ENCODE data around the gene SLC38A10.
"Not testable (repeated sequence)": the region's sequence is repeated elsewhere in the genome, so short reads cannot be mapped to it uniquely, and the experiment has no call there.

Gene SLC38A10

DNA sequence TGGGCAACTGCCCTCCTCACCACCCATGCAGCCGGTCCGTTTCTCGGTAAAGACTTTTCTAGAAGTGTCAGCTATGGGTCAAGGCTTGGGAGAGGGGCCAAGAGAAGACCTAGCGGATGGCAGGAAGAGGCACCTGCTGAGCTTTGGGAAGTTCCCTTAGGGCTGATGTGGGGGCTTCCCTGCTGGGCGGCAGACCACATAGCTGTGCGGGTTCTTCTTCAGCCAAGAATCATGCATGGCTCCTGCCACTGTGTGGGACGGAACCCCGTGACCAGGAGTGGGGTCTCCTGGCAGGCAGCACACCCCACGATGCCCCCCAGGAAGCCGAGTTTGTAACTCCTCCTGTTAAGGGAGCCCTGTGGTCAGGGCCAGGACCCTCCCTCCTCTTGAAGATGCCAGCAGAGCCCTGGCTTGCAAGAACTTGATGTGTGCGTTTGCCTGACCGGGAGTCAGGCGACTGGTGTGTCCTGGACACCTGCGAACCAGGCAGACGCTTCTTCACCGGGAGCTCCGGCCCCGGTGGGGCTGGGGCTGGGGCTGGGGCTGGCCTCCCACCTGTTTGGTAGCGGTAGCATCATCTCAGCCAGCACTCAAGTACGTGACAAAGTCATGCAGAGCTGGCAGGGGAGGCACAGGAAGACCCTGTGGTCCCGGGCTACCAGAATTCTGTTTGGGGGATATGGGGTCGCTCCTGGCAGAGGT is 17.7 kb upstream of the SLC38A10 start:
- DNase-seq (ENCODE audit: low read depth in 4 of 4, low spot score in 1 of 4) = no peak

DNA sequence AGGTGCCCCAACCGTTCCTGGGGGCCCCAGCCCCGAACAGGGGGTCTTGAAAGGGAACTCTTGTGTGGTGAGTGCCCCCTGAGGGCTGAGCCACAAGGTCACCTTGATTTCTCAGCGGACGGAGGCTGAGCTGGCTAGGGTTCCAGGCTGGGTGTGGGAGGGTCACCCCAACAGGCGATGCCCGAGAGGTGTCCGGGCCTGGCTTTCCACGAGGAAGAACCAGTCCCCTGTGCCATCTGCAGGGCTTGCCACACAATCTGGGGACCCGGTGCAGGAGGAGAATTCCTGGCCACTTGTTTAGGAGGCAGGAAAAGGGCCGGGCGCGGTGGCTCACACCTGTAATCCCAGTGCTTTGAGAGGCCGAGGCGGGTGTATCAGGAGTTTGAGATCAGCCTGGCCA is 16.8 kb upstream of the SLC38A10 start:
- no peak for DNase-seq (ENCODE audit: low read depth in 4 of 4, low spot score in 1 of 4)

DNA sequence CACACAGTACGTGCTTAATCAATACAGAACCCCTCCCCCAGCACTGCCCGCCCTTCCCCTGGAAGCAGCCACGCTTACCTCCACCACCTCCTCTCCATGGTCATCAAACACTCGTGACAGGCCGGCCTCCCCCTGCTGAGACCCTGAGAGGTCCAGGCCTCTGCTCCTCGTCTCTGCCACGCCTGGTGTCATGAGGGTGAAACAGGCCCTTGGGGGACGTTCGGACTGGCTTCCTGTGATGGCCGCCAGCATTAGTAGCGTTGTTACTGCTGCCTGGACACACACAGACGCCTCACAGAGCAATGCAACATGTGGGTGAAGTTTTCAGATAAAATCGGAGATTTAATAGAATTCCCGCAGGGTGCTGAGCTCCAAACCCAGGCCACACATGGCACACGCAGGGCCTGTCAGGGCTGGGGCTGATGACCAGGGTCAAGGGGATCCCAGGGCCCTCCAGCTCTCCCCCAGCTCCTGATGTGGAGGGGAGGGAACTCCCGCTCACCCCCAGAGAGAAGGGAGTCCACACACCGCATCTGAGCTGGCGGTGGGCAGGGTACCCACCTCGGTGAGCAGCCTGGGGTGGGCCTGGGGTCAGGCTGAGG is 15.9 kb upstream of the SLC38A10 start:
- DNase-seq (ENCODE audit: low read depth in 4 of 4, low spot score in 1 of 4) = no peak

DNA sequence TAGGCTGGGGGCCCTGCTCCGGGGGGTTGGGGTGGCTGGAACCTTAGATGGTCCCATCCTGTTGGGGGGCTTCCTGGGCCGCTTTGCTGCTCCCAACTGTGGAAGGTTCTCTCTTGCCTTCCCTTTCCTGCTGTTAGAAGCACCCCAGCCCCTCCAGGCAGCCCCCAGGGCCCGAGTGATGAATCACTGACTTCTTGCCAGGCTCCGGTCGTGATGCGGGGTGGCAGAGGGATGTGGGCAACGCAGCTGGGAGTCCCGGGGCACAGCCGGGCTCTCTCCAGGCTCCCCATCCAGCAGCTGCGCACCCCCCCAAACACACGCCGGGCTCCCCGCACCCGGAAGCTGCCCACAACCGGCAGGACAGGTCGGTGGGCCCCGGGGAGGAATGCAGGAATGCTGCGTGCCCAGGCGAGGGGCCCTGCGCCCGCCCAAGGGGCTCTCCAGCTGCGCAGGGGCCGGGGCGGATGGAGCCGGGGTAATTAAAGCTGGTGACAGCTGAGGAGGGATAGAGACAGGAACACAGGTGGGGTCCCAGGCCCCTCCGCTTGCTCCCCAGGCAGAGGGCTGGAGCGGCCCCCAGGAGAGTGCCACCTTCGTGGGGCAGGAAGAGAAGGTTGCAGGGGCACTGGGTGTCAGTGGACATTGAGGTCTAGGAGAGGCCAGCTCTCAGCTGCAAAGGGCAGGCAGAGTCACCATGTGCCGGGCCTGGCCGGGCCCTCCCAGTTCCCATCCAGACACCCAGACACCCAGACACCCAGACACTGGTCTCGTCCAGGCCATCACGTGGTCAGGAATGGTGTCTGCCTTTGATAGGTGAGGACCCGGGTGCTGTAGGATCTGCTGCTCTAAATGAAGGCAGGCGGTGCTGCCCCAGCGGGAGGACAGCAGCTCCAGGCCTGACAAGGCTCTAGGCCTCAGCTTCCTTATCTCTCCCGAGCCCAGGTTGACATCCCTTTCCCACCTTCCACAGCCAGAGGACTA is 15.0 kb upstream of the SLC38A10 start:
- DNase-seq (ENCODE audit: low read depth in 4 of 4, low spot score in 1 of 4) = no peak

DNA sequence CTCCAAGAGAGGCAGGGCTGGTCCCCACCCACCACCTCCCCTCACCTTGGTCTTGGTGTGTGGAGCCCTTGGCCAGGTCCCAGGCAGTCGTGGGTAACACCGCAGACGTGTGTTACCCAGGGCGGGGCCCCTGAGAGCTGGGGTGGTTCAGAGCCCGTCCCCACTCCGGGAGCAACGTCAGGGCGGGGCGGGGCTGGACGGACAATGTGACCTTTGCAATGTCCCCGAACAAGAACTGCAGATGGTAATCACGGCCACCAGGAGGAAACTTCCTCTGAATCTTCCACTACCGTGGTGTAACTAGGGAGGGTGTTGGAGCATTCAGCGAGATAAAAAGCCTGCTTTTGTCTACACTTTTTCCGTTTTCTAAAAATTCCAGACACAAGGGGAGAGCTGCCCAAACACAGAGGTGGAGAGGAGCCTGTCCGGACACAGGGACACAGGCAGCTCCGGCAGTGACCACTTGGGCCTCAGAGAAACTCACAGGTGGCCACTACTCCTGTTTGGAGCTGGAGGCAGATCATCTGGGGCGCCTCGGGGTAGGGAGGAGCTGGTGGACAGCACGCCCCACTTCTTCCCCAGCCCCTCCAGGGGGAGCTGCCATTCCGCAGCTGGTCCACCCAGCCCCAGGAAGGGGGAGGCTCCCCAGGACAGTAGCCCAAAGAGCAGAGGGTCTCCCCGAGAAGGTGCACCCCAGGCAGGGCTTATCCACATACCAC is 14.2 kb upstream of the SLC38A10 start:
- DNase-seq (ENCODE audit: low read depth in 4 of 4, low spot score in 1 of 4) = no peak

DNA sequence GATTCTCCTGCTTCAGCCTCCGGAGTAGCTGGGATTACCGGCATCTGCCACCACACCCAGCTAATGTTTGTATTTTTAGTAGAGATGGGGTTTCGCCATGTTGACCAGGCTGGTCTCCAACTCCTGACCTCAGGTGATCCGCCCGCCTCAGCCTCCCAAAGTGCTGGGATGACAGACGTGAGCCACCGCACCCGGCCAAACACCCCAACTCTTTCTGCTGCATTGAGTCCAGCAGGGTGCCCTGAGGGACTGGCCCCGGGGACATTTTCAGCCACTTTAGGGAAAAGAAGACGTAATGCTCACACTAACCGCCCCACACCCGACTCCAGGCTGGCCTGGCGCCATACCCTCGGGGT is 13.7 kb upstream of the SLC38A10 start:
- DNase-seq (ENCODE audit: low read depth in 4 of 4, low spot score in 1 of 4) = not testable (repeated sequence)

DNA sequence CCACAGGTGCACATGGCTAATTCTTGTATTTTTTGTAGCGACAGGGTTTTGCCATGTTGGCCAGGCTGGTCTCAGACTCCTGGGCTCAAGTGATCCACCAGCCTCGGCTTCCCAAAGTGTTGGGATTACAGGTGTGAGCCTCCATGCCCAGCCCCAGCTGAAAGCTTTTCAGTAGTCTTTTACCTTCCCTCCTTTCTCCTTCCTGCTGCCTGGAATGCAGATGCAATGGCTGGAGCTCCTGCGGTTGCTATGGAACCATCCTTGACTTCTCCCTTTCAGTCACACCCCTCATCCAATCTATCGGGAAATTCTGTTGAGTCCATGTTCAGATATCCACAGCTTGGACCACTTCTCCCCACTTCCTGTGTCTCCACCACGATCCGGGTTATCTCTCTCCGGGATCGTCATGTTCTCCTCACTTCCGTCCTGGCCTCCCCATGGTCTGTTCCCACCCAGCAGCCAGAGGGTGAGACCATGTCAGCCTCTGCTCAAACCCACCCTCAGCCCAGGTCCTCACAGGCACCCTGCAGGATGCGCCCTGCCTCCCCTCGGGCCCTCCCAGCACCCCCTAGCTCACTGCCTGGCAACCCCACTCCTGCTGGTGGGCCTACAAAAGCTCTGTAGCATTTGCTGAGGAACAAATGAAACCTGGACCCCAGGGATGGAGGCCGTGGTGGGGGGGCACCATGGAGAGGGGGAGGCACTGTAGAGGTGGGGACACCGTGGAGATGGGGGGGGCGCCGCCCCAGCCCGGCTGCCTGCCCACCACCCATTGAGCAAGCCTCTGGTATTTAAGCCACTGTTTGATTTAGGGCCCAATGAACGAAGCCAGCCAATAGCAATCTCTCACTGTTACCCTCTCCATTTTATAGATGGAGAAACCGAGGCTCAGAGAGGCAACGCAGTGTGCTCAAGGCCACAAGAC is 12.8 kb upstream of the SLC38A10 start:
- no peak for DNase-seq (ENCODE audit: low read depth in 4 of 4, low spot score in 1 of 4)

DNA sequence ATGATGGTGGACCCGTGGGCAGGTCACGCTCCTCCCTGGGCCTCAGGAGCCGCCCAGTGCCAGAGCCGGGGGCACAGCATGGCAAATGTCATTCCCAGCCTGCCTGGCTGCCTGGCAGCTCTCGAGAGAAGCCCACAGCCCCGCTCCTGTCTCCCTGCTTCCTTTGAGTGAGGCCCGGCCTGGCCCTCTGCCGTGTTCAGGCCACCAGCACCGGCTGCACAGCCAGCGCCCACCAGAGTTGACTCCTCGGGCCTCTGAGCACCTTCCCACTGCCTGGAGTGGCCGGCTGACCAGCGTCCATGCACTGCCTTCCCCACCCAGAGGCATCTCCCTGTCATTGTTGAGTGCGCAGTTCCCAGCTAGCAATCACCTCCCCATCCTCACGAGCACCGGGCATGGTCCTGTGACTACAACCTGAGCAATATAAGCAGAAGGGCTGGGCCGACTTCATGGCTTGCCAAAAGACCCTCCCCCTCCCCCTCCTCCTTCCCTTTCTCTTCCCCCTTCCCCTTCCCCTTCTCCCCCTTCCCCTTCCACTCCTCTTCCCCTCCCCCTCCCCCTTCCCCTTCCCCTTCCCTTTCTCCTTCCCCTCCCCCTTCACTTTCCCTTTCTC is 11.9 kb upstream of the SLC38A10 start:
- no peak for DNase-seq (ENCODE audit: low read depth in 4 of 4, low spot score in 1 of 4)

DNA sequence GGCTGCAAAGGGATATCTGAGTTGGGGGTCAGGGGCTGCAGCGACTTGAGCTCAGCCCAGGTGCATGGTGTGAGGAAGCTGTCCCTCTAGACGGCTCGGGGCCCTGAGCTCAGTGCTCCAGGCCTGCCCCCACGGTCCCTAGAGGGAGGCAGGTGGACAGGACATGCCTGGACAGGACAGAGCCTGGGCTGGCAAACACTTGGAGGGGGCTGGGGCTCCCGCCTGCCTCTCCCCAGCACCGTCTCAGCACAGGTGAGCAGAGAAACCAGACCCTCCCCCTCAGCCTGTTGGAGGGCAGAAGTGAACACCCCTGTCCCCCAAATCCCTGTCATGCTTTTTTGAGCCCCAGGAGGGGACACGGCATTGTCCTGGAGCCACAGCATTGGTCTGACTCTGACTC is 11.4 kb upstream of the SLC38A10 start:
- no peak for DNase-seq (ENCODE audit: low read depth in 4 of 4, low spot score in 1 of 4)

DNA sequence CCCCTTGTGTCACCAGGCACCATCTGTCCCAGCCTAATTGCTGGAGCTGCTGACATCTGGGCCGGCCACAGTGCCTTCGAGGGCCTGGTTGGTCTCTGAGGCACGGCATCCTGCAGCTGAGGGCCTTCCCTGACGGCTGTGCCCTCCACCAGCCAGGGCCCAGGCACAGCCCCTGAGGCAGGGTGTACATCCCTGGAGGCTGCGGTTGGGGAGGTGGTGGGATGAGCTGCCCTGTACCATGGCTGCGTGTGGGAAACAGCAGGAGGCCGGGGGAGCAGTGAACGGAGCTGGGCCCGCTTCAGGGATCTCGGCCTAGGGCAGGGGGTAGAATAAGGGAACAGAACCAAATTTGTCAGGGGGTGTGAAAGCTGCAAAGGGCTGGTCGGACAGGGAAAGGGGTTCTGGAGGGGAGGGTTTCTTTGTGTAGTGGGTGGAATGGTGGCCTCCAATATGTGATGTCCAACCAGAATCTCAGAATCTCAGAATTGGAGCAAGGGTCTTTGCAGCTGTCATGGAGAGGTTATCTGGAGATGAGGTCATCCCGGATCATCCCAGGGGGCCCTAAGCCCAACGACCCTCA is 10.0 kb upstream of the SLC38A10 start:
- no peak for DNase-seq (ENCODE audit: low read depth in 4 of 4, low spot score in 1 of 4)

DNA sequence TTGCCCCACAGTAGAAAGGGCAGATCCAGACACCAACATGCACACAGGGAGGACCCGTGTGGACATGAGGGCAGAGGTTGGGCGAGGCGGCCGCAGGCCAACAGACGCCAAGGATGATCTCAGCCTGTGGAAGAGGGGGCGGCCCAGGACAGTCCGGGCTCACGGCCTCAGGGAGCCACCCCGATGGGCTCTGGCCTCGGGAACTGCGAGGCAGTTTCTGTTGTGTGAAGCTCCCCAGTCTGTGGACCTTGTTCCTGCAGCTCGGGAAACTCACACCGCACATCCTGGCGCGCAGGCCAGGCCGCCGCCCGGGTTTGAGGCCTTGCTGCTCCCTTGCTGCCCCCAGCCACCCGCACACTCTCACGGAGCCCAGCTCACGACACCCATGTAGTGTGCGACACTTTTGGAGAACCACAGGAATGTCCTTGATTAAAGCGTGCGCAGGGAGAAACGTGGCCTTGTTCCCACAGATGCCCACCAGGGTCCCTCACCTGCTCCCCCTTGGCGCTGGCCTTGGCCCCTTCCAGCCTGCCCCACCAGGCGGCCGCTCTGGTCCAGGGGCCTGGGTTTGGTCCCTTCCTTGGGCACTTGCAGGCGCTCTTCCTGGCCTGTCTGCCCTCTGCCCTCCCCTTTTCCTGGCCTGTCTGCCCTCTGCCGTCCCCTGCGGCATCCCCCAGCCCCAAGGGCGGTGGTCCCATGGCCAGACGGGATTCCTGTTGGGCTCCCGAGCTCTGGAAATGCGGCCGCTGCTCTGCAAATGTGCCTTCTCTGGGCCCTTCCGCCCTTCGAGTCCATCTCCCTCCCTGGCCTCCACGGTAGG is 9.3 kb upstream of the SLC38A10 start:
- DNase-seq (ENCODE audit: low read depth in 4 of 4, low spot score in 1 of 4) = no peak

DNA sequence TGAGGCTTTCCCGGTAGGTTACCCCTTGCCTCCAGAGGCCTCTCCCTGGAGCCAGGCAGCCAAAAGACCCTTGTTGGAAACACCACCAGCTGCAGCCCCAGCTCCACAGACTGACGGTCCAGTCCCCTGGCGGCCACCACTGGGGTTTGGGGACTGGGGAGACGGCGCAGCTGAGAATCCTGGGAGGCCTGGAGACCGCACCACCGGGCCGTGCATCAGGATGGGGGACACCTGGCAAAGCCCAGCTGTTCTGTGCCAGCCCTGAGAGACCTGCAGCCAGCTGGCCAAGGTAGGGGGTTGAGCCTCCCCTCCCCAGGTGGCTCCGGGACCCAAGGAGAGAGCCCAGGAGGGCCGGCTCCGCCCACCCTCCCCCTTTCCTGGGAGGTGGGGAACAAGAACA is 8.3 kb upstream of the SLC38A10 start:
- DNase-seq (ENCODE audit: low read depth in 4 of 4, low spot score in 1 of 4) = no peak

DNA sequence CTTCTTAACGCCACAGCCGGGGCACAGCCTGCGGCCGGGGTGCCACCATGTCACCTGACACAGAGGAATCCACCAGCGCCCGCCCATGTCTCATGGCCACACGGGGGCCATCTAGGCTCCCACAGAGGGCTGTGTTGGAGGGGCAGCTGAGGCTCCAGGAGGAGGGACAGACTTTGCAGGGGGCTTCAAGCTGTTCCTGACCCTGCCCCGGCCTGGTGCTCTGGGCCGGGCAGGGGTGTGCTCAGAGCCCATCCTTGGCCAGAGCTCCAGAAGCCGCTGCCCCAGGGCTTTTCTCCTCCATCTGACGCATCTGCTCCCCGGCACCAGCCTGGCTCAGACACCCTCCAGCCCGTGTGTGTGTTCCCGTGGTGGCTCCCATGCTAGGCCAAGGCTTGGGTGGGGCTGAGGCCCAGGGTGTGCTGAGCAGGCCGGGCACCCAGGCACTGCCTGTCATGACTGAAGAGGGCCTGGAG is 7.8 kb upstream of the SLC38A10 start:
- DNase-seq (ENCODE audit: low read depth in 4 of 4, low spot score in 1 of 4) = no peak

DNA sequence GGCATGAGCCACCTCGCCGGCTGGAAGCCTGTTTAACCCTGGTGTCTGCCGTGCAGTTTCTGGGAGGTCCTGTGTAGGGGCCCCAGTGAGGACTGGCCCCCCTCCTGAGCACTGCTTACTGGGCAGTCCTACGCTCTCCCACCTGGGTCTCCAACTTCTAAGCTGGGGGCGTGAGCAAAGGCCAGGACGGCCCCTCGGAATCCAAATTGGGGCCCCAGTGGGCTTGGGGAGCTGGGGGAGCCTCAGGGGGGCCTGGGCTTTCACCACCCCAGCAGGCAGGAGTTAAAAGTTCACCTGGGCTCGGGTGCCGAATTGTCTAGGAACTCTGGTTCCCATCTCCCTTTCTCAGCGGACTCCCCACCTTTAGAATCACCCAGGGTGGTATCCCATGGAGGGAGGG is 7.2 kb upstream of the SLC38A10 start:
- DNase-seq (ENCODE audit: low read depth in 4 of 4, low spot score in 1 of 4) = no peak

DNA sequence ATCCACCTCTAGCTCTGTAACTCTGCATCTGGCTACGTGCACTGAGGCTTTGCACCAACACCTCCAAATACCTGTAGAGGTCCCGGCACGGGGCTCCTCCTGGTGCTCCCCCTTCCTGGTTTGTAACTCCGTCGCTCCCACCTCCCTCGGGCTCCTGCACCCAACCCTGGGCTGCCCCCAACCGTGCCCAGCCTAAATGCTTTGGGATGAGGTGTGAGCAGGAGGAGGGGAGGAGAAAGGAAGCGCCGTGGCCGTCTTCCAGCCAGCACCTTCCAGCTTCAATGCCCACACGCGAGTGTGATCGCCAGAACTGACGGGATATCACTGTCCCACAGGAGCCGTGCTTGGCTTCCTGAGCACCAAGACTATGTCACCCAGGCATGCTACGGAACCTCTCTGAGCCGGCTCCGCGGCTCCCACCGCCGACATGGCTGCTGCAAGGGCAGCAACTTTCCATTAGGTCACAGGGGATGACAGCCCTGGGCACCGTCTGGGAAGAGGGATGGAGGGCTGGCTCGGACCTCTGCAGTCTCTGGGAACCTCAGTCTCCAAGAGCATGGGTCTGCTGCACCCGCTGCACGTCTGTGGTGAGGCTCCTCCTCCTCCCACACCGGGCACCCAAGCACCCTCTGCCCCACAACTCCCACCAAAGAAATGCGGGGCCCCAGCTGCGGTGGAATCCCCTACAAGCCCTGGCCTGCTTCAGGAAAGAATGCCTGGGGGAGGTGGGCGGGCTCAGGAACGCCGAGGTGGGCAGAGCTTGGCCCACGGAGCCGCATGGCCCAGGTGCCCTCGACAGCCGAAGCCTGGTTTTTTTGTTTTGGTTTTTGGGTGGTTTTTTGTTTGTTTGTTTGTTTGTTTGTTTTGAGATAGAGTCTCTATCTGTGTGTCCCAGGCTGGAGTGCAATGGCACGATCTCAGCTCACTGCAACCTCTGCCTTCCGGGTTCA is 6.4 kb upstream of the SLC38A10 start:
- DNase-seq (ENCODE audit: low read depth in 4 of 4, low spot score in 1 of 4) = no peak

DNA sequence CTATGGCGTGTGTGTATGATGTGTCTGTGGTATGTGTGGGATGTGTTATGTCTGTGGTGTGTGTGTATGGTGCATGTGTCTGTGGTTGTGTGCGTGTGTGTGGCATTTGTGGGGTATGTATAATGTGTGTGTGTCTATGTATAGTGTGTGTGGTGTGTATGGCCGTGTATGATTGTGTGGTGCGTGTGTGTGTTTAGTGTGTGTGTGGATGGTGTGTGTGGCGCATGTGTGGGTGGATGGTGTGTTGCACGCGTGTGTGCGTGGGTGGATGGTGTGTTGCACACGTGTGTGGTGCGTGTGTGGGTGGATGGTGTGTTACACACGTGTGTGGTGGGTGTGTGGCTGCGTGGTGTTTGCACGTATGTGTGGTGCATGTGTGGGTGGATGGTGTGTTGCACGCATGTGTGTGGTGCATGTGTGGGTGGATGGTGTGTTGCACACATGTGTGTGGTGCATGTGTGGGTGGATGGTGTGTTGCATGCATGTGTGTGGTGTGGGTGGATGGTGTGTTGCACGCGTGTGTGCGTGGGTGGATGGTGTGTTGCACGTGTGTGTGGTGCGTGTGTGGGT is 5.6 kb upstream of the SLC38A10 start:
- no peak for DNase-seq (ENCODE audit: low read depth in 4 of 4, low spot score in 1 of 4)
